Neural cell (in vitro differentiated cells): ENCODE measurements around the gene TULP1. TPM values are rescaled to one million over a fixed set of nuclear protein-coding genes. Genes with fewer than 3 reads are reported as not detected.

ENCODE experiments used
- H2AFZ ChIP-seq: fragments of 200-600, 300-800 bp; sonication (generic), shearing (Covaris generic); 2 replicates; pipeline ENCODE4 v1.6.0; 2014; ENCODE audit warnings: low read depth, mild to moderate bottlenecking, antibody characterized with exemption, low read length, moderate library complexity
- H3F3A ChIP-seq: fragments of 200-600 bp; shearing (Covaris generic); 2 replicates; pipeline ENCODE4 v1.6.1; 2016; ENCODE audit warnings: mild to moderate bottlenecking, moderate library complexity, mixed read lengths, antibody characterized with exemption, low read length; ENCODE audit not compliant: insufficient read depth, poor library complexity, severe bottlenecking
- H3K27ac ChIP-seq: fragments of 200-600, 300-800 bp; sonication (generic), shearing (Covaris generic); 2 replicates; pipeline ENCODE4 v1.5.1; 2014; ENCODE audit warnings: mild to moderate bottlenecking, low read length, moderate library complexity
- H3K27me3 ChIP-seq: fragments of 300-800, 200-600 bp; sonication (generic), shearing (Covaris generic); 2 replicates; pipeline ENCODE4 v1.6.0; 2014; ENCODE audit warnings: mild to moderate bottlenecking, low read depth, low read length, moderate library complexity; ENCODE audit not compliant: insufficient read depth
- H3K36me3 ChIP-seq: fragments of 300-800, 200-600 bp; sonication (generic), shearing (Covaris generic); 2 replicates; pipeline ENCODE4 v1.5.1; 2014; ENCODE audit warnings: mild to moderate bottlenecking, antibody characterized with exemption, low read length, moderate library complexity; ENCODE audit not compliant: insufficient read depth
- H3K4me2 ChIP-seq: fragments of 300-800, 200-600 bp; sonication (generic), shearing (Covaris generic); 2 replicates; pipeline ENCODE4 v1.6.0; 2014; ENCODE audit warnings: mild to moderate bottlenecking, low read length
- H3K4me3 ChIP-seq: fragments of 300-800, 200-600 bp; sonication (generic), shearing (Covaris generic); 2 replicates; pipeline ENCODE4 v1.5.1; 2014; ENCODE audit warnings: mild to moderate bottlenecking, low read length, moderate library complexity
- H3K79me2 ChIP-seq: fragments of 200-600 bp; shearing (Covaris generic); replicated peaks from 2 replicates; pipeline ENCODE4 v1.6.0; 2014; ENCODE audit warnings: mild to moderate bottlenecking, low read length, moderate library complexity; ENCODE audit not compliant: insufficient read depth
- H3K9ac ChIP-seq: fragments of 300-800, 200-600 bp; sonication (generic), shearing (Covaris generic); 2 replicates; pipeline ENCODE4 v1.6.1; 2016; ENCODE audit warnings: mild to moderate bottlenecking, low read length, mixed read lengths
- H3K9me2 ChIP-seq: fragments of 200-600 bp; shearing (Covaris generic); 2 replicates; pipeline ENCODE4 v1.6.1; 2016; ENCODE audit warnings: mild to moderate bottlenecking, low read length, mixed read lengths; ENCODE audit not compliant: insufficient read depth
- H3K9me3 ChIP-seq: fragments of 200-600, 300-800 bp; sonication (generic), shearing (Covaris generic); 2 replicates; pipeline ENCODE4 v1.6.1; 2016; ENCODE audit warnings: mild to moderate bottlenecking, mixed run types, low read length, moderate library complexity, mixed read lengths
- H4K20me1 ChIP-seq: fragments of 200-600 bp; shearing (Covaris generic); 2 replicates; pipeline ENCODE4 v1.6.1; 2016; ENCODE audit warnings: mild to moderate bottlenecking, mixed run types; ENCODE audit not compliant: insufficient read depth
- CTCF ChIP-seq: fragments of 450-650 bp; IDR thresholded peaks from 2 replicates; pipeline ENCODE4 v1.5.1; 2014; ENCODE audit warnings: antibody characterized with exemption, mild to moderate bottlenecking, moderate library complexity; ENCODE audit not compliant: poor library complexity, severe bottlenecking
- EP300 ChIP-seq: fragments of 450-650 bp; conservative IDR thresholded peaks from 2 replicates; pipeline ENCODE4 v1.6.1; 2014; ENCODE audit warnings: antibody characterized with exemption, mild to moderate bottlenecking, moderate library complexity; ENCODE audit not compliant: poor library complexity, severe bottlenecking
- EZH2 ChIP-seq: fragments of 200-600, 300-800 bp; shearing (Covaris generic), sonication (generic); IDR thresholded peaks from 2 replicates; pipeline ENCODE4 v1.6.1; 2014; ENCODE audit warnings: antibody characterized with exemption, low read length, borderline replicate concordance, mild to moderate bottlenecking; ENCODE audit not compliant: insufficient read depth, poor library complexity, severe bottlenecking
- MXI1 ChIP-seq: fragments of 450-650 bp; conservative IDR thresholded peaks from 2 replicates; pipeline ENCODE4 v1.6.1; 2014; ENCODE audit warnings: antibody characterized with exemption, mild to moderate bottlenecking; ENCODE audit not compliant: poor library complexity, severe bottlenecking
- POLR2AphosphoS5 ChIP-seq: IDR thresholded peaks from 2 replicates; pipeline ENCODE4 v1.6.1; 2012
- RAD21 ChIP-seq: fragments of 450-650 bp; conservative IDR thresholded peaks from 2 replicates; pipeline ENCODE4 v1.6.1; 2014; ENCODE audit warnings: antibody characterized with exemption, mild to moderate bottlenecking, moderate library complexity
- REST ChIP-seq: IDR thresholded peaks from 2 replicates; pipeline ENCODE4 v1.6.1; 2012; ENCODE audit warnings: borderline replicate concordance
- SMC3 ChIP-seq: fragments of 450-650 bp; conservative IDR thresholded peaks from 2 replicates; pipeline ENCODE4 v1.6.1; 2014; ENCODE audit warnings: antibody characterized with exemption, mild to moderate bottlenecking, moderate library complexity; ENCODE audit not compliant: poor library complexity
- TAF1 ChIP-seq: IDR thresholded peaks from 2 replicates; pipeline ENCODE4 v1.6.1; 2012; ENCODE audit warnings: low read depth
- polyA plus RNA-seq: library from polyadenylated mRNA; depleted of rRNA; stranded (reverse); fragments of >200 nt; gene quantifications from 2 replicates; pipeline ENCODE4 v1.2.3, GENCODE V29; 2014

TULP1 gene
- polyA plus RNA-seq, 1 donor from 2014 or later, result not detected

- H2AFZ ChIP-seq, result no peak overlapping the region
- no peaks in the 10 kb centered on the region for H3K27me3 ChIP-seq
- no peaks in the 10 kb centered on the region for H3K9me2 ChIP-seq
- no peak overlapping the region for H3K9ac ChIP-seq
- H4K20me1 ChIP-seq, result no peaks in the 10 kb centered on the region
- no peak overlapping the region for H3K27ac ChIP-seq
- no peak overlapping the region for H3K4me3 ChIP-seq
- no peak overlapping the region for H3K4me2 ChIP-seq
- TF ChIP-seq EZH2, result no peak
- no peak for TF ChIP-seq POLR2AphosphoS5
- no peak for TF ChIP-seq REST
- no peak for TF ChIP-seq TAF1
- no peak for TF ChIP-seq CTCF
- no peak for TF ChIP-seq EP300
- TF ChIP-seq MXI1, result no peak
- TF ChIP-seq RAD21, result no peak
- TF ChIP-seq SMC3, result no peak
- H3F3A ChIP-seq, result no peaks in the 10 kb centered on the region
- H3K36me3 ChIP-seq, result no peaks in the 10 kb centered on the region
- H3K79me2 ChIP-seq, result no peaks in the 10 kb centered on the region
- no peaks in the 10 kb centered on the region for H3K9me3 ChIP-seq
Measured at GRCh38 chr6:35457907-35458306, 54.8 kb downstream of the TULP1 start.

- Histone ChIP-seq H4K20me1 (no peaks in the 10 kb centered on the region), H3F3A (no peaks in the 10 kb centered on the region), H3K9me2 (no peaks in the 10 kb centered on the region), H3K4me2 (no peak overlapping the region), H3K79me2 (no peaks in the 10 kb centered on the region), H2AFZ (no peak overlapping the region), H3K27me3 (no peaks in the 10 kb centered on the region), H3K9me3 (no peaks in the 10 kb centered on the region), H3K36me3 (no peaks in the 10 kb centered on the region), H3K27ac (no peak overlapping the region), H3K9ac (no peak overlapping the region), H3K4me3 (no peak overlapping the region)
- TF ChIP-seq EP300, result no peak
- no peak for TF ChIP-seq RAD21
- no peak for TF ChIP-seq EZH2
- no peak for TF ChIP-seq SMC3
- no peak for TF ChIP-seq POLR2AphosphoS5
- no peak for TF ChIP-seq TAF1
- TF ChIP-seq MXI1, result no peak
- no peak for TF ChIP-seq CTCF
Measured at GRCh38 chr6:35454391-35455110, 58.1 kb downstream of the TULP1 start.
